Stimulated activated CD8-positive, alpha-beta memory T cell treated with anti-CD3 and anti-CD28 coated beads, Interleukin-2, amount 100 ng/mL, for 1 hour (primary cell): Measurements from ENCODE around the gene DHCR7.

Experiments
- DNase-seq, 2 donors: peaks; one replicate each; pipeline ENCODE4 v3.0.0-alpha.2; 2020; ENCODE audit warnings: low read depth in 2 of 2

The DHCR7 gene

DNA sequence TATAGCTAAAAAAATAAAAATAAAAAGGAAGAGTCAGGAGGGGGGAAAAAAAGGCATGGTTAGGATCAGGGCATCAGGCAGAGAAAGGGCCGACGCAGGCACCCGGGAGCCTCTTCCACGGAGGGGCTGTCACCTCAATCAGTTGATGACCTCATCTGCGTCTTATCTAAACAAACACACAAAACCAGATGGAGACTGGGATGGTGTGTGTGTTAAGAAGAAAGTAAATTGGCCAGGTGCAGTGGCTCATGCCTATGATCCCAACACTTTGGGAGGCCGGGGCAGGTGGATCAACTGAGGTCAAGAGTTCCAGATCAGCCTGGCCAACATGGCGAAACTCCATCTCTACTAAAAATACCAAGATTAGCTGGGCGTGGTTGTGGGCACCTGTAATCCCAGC, 63.6 kb downstream of the DHCR7 start:
- DNase-seq, result no peak
